Effector memory CD8-positive, alpha-beta T cell (primary cell): ENCODE measurements around the gene NARS2.
"Not testable (repeated sequence)": the region's sequence is repeated elsewhere in the genome, so short reads cannot be mapped to it uniquely, and the experiment has no call there.

Experiments used
- ATAC-seq: fragments of 150-1000 bp; cut with Tn5 transposase; replicated peaks from 2 replicates; pipeline ENCODE4 v1.10.0; 2021; ENCODE audit warnings: mild to moderate bottlenecking, moderate library complexity
- DNase-seq, 3 experiments: peaks; one replicate each; pipeline ENCODE4 v3.0.0; 2021
- H3K27ac Mint-ChIP-seq, 2 donors: one replicate each; pipeline ENCODE4 v1.8.0; 2022; ENCODE audit warnings: mild to moderate bottlenecking in 2 of 2, mixed read lengths in 2 of 2, moderate library complexity in 2 of 2
- H3K27me3 Mint-ChIP-seq, 2 donors: one replicate each; pipeline ENCODE4 v1.8.0; 2022; ENCODE audit warnings: mixed read lengths in 2 of 2
- H3K36me3 Mint-ChIP-seq: one replicate; pipeline ENCODE4 v1.8.0; 2022; ENCODE audit warnings: mild to moderate bottlenecking, moderate library complexity, mixed read lengths; ENCODE audit not compliant: insufficient read depth
- H3K4me1 Mint-ChIP-seq, 2 donors: one replicate each; pipeline ENCODE4 v1.8.0; 2022; ENCODE audit warnings: low read depth in 2 of 2, mixed read lengths in 2 of 2
- H3K4me3 Mint-ChIP-seq, 2 donors: one replicate each; pipeline ENCODE4 v1.8.0; 2022; ENCODE audit warnings: mild to moderate bottlenecking in 2 of 2, mixed read lengths in 2 of 2, moderate library complexity in 2 of 2
- H3K9me3 Mint-ChIP-seq, 2 donors: one replicate each; pipeline ENCODE4 v1.8.0; 2022; ENCODE audit warnings: mixed read lengths in 2 of 2

The NARS2 gene

GRCh38 chr11:78516281-78516680 lies 58.4 kb downstream of the NARS2 start:
- H3K9me3 Mint-ChIP-seq, result no peaks in the 10 kb centered on the region
- H3K4me1 Mint-ChIP-seq, result peaks cover 0 to 11% of the 10 kb centered on the region in 2 donors
- DNase-seq (no peak), ATAC-seq (no peak)
- no peak overlapping the region for H3K4me3 Mint-ChIP-seq
- no peak overlapping the region for H3K27ac Mint-ChIP-seq
- H3K36me3 Mint-ChIP-seq, result no peaks in the 10 kb centered on the region
- no peaks in the 10 kb centered on the region for H3K27me3 Mint-ChIP-seq

GRCh38 chr11:78514922-78515502 lies 59.7 kb downstream of the NARS2 start:
- Mint-ChIP-seq H3K9me3 (peaks cover 0 to 1% of the 10 kb centered on the region in 2 donors), H3K4me1 (peaks cover 0 to 11% of the 10 kb centered on the region in 2 donors), H3K27ac (no peak overlapping the region), H3K27me3 (no peaks in the 10 kb centered on the region), H3K36me3 (no peaks in the 10 kb centered on the region), H3K4me3 (no peak overlapping the region)
- DNase-seq (no peak), ATAC-seq (no peak)

GRCh38 chr11:78513085-78513484 lies 61.6 kb downstream of the NARS2 start:
- H3K36me3 Mint-ChIP-seq, H3K9me3 Mint-ChIP-seq, H3K27ac Mint-ChIP-seq, H3K4me3 Mint-ChIP-seq, H3K27me3 Mint-ChIP-seq, ATAC-seq, DNase-seq: not testable (repeated sequence)
- peaks cover 0 to 11% of the 10 kb centered on the region in 2 donors for H3K4me1 Mint-ChIP-seq

- Mint-ChIP-seq H3K36me3 (peaks cover 5% of the 10 kb centered on the region), H3K4me3 (no peak overlapping the region), H3K4me1 (peaks cover 0 to 8% of the 10 kb centered on the region in 2 donors), H3K9me3 (peaks cover 0 to 1% of the 10 kb centered on the region in 2 donors), H3K27ac (peak overlapping the region in 1 of 2 donors; percentile 7), H3K27me3 (no peaks in the 10 kb centered on the region)
- no peak for DNase-seq
- no peak for ATAC-seq
These were observed 64.1 kb downstream of the NARS2 start for GRCh38 chr11:78510597-78510996.

GRCh38 chr11:78510025-78510596 lies 64.6 kb downstream of the NARS2 start:
- H3K4me1 Mint-ChIP-seq, result peaks cover 0 to 10% of the 10 kb centered on the region in 2 donors
- peaks cover 5% of the 10 kb centered on the region for H3K36me3 Mint-ChIP-seq
- H3K9me3 Mint-ChIP-seq, result peaks cover 0 to 1% of the 10 kb centered on the region in 2 donors

GRCh38 chr11:78504708-78505107 lies 70.0 kb downstream of the NARS2 start:
- Mint-ChIP-seq H3K4me1 (peaks cover 0 to 18% of the 10 kb centered on the region in 2 donors), H3K27ac (no peak overlapping the region), H3K36me3 (peaks cover 5% of the 10 kb centered on the region), H3K9me3 (no peaks in the 10 kb centered on the region), H3K4me3 (no peak overlapping the region), H3K27me3 (no peaks in the 10 kb centered on the region)
- no peak for DNase-seq
- ATAC-seq, result no peak

More at GRCh38 chr11:78510025-78510596, 64.6 kb downstream of the NARS2 start:
- no peak for ATAC-seq
- no peaks in the 10 kb centered on the region for H3K27me3 Mint-ChIP-seq
- no peak for DNase-seq
- H3K27ac Mint-ChIP-seq, result peak overlapping the region in 1 of 2 donors; percentile 7
- no peak overlapping the region for H3K4me3 Mint-ChIP-seq

GRCh38 chr11:78504181-78504580 lies 70.5 kb downstream of the NARS2 start:
- DNase-seq (no peak), ATAC-seq (no peak)
- H3K36me3 Mint-ChIP-seq, result peaks cover 5% of the 10 kb centered on the region
- H3K4me3 Mint-ChIP-seq, result no peak overlapping the region
- H3K27me3 Mint-ChIP-seq, result no peaks in the 10 kb centered on the region
- H3K4me1 Mint-ChIP-seq, result peaks cover 0 to 18% of the 10 kb centered on the region in 2 donors
- no peaks in the 10 kb centered on the region for H3K9me3 Mint-ChIP-seq
- no peak overlapping the region for H3K27ac Mint-ChIP-seq

- DNase-seq (no peak), ATAC-seq (no peak)
- H3K4me3 Mint-ChIP-seq, result no peak overlapping the region
- peaks cover 0 to 8% of the 10 kb centered on the region in 2 donors for H3K4me1 Mint-ChIP-seq
- no peaks in the 10 kb centered on the region for H3K27me3 Mint-ChIP-seq
- no peaks in the 10 kb centered on the region for H3K9me3 Mint-ChIP-seq
- H3K27ac Mint-ChIP-seq, result no peak overlapping the region
- no peaks in the 10 kb centered on the region for H3K36me3 Mint-ChIP-seq
These were observed 74.7 kb downstream of the NARS2 start for GRCh38 chr11:78499971-78500370.

- no peaks in the 10 kb centered on the region for H3K27me3 Mint-ChIP-seq
- ATAC-seq, result no peak
- H3K9me3 Mint-ChIP-seq, result no peaks in the 10 kb centered on the region
- no peak overlapping the region for H3K27ac Mint-ChIP-seq
- no peaks in the 10 kb centered on the region for H3K4me1 Mint-ChIP-seq
- DNase-seq, result no peak
- no peaks in the 10 kb centered on the region for H3K36me3 Mint-ChIP-seq
- H3K4me3 Mint-ChIP-seq, result no peak overlapping the region
These were observed 77.4 kb downstream of the NARS2 start for GRCh38 chr11:78497293-78497692.

- Mint-ChIP-seq H3K4me1 (no peaks in the 10 kb centered on the region), H3K9me3 (no peaks in the 10 kb centered on the region), H3K27me3 (no peaks in the 10 kb centered on the region), H3K4me3 (no peak overlapping the region), H3K27ac (no peak overlapping the region), H3K36me3 (no peaks in the 10 kb centered on the region)
- DNase-seq (no peak), ATAC-seq (no peak)
These were observed 81.2 kb downstream of the NARS2 start for GRCh38 chr11:78493413-78493975.

- peaks cover under 1% of the 10 kb centered on the region for H3K36me3 Mint-ChIP-seq
- no peaks in the 10 kb centered on the region for H3K27me3 Mint-ChIP-seq
- DNase-seq, result no peak
- no peak overlapping the region for H3K4me3 Mint-ChIP-seq
- H3K4me1 Mint-ChIP-seq, result no peaks in the 10 kb centered on the region
- no peaks in the 10 kb centered on the region for H3K9me3 Mint-ChIP-seq
- H3K27ac Mint-ChIP-seq, result no peak overlapping the region
- ATAC-seq, result no peak
These were observed 81.7 kb downstream of the NARS2 start for GRCh38 chr11:78492973-78493372.

GRCh38 chr11:78489184-78489583 lies 85.5 kb downstream of the NARS2 start:
- Mint-ChIP-seq H3K4me3 (no peak overlapping the region), H3K4me1 (peaks cover 0 to under 1% of the 10 kb centered on the region in 2 donors), H3K27ac (no peak overlapping the region), H3K36me3 (peaks cover 4% of the 10 kb centered on the region), H3K9me3 (no peaks in the 10 kb centered on the region), H3K27me3 (no peaks in the 10 kb centered on the region)
- no peak for DNase-seq
- ATAC-seq, result no peak

- DNase-seq (no peak), ATAC-seq (no peak)
- no peak overlapping the region for H3K27ac Mint-ChIP-seq
- peaks cover 0 to 2% of the 10 kb centered on the region in 2 donors for H3K4me1 Mint-ChIP-seq
- H3K36me3 Mint-ChIP-seq, result peaks cover 4% of the 10 kb centered on the region
- no peaks in the 10 kb centered on the region for H3K27me3 Mint-ChIP-seq
- H3K4me3 Mint-ChIP-seq, result no peak overlapping the region
- H3K9me3 Mint-ChIP-seq, result no peaks in the 10 kb centered on the region
These were observed 96.1 kb downstream of the NARS2 start for GRCh38 chr11:78478536-78478935.

GRCh38 chr11:78476066-78476465 lies 98.6 kb downstream of the NARS2 start:
- H3K4me3 Mint-ChIP-seq, result no peak overlapping the region
- no peaks in the 10 kb centered on the region for H3K4me1 Mint-ChIP-seq
- DNase-seq, result no peak
- peaks cover 4% of the 10 kb centered on the region for H3K36me3 Mint-ChIP-seq
- no peak overlapping the region for H3K27ac Mint-ChIP-seq
- H3K9me3 Mint-ChIP-seq, result no peaks in the 10 kb centered on the region
- no peak for ATAC-seq
- H3K27me3 Mint-ChIP-seq, result no peaks in the 10 kb centered on the region
